Progenitor cell of endocrine pancreas (in vitro differentiated cells): ENCODE measurements around the gene AWAT2. TPM values are rescaled to one million over a fixed set of nuclear protein-coding genes. Genes with fewer than 3 reads are reported as not detected.

Experiments used
- DNase-seq: peaks from one replicate; pipeline ENCODE4 v3.0.0; 2021; ENCODE audit warnings: low spot score; ENCODE audit not compliant: unreplicated experiment
- H3K27ac Mint-ChIP-seq: 2 replicates; pipeline ENCODE4 v1.8.0; 2021; ENCODE audit warnings: mild to moderate bottlenecking, moderate library complexity, mixed read lengths
- H3K27me3 Mint-ChIP-seq: 2 replicates; pipeline ENCODE4 v1.8.0; 2021; ENCODE audit warnings: mixed read lengths
- H3K36me3 Mint-ChIP-seq: 2 replicates; pipeline ENCODE4 v1.8.0; 2022; ENCODE audit warnings: mixed read lengths; ENCODE audit not compliant: insufficient read depth
- H3K4me1 Mint-ChIP-seq: 2 replicates; pipeline ENCODE4 v1.8.0; 2021; ENCODE audit warnings: low read depth, mixed read lengths
- H3K4me3 Mint-ChIP-seq: 2 replicates; pipeline ENCODE4 v1.8.0; 2021; ENCODE audit warnings: low read depth, mild to moderate bottlenecking, moderate library complexity, mixed read lengths
- H3K9me3 Mint-ChIP-seq: 2 replicates; pipeline ENCODE4 v1.8.0; 2021; ENCODE audit warnings: low read depth, mixed read lengths
- total RNA-seq: library from RNA; stranded (reverse); gene quantifications from 2 replicates; pipeline ENCODE4 v1.2.1, GENCODE V29; 2021
- TF ChIP-seq, protein P1 (sequence below): fragments of 200-600 bp; sonication (generic); IDR thresholded peaks from one replicate; pipeline ENCODE4 v1.5.0; 2021; ENCODE audit warnings: antibody characterized with exemption, mild to moderate bottlenecking; ENCODE audit not compliant: unreplicated experiment

Gene AWAT2
- total RNA-seq, 1 donor from 2014 or later: not detected

DNA sequence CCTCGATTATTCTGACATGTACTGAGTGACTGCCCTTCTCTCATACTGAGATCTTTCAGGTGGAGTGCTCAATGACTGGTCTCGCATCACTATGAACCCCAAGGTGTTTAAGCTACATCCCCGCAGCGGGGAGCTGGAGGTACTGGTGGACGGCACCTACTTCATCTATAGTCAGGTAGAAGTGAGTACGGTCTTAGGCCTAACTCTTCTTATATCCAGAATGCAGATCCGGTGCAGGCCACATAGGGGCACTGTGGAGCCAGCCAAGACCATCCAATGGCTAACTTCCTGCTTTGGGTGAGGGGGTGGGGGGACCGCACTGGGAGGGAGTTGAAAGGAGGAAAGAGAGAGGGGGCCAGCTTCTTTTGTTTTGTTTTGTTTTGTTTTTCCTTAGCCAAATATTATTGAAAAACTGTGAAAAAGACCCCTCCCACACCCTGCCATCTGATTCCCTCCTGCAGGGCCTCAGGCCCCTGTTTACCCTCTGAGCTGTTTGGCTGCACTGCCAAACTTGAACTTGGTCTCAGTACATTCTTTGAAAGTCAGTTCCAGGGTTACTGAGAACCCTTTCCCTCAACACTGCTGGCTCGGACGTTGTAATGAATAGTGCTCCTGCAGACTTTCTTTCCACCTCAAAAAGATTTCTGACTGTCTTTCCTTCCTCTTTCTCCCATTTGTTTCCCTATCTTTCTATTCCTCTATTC, 16.2 kb downstream of the AWAT2 start:
- TF ChIP-seq, protein P1, sequence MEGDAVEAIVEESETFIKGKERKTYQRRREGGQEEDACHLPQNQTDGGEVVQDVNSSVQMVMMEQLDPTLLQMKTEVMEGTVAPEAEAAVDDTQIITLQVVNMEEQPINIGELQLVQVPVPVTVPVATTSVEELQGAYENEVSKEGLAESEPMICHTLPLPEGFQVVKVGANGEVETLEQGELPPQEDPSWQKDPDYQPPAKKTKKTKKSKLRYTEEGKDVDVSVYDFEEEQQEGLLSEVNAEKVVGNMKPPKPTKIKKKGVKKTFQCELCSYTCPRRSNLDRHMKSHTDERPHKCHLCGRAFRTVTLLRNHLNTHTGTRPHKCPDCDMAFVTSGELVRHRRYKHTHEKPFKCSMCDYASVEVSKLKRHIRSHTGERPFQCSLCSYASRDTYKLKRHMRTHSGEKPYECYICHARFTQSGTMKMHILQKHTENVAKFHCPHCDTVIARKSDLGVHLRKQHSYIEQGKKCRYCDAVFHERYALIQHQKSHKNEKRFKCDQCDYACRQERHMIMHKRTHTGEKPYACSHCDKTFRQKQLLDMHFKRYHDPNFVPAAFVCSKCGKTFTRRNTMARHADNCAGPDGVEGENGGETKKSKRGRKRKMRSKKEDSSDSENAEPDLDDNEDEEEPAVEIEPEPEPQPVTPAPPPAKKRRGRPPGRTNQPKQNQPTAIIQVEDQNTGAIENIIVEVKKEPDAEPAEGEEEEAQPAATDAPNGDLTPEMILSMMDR: peak; percentile 50
- H3K9me3 Mint-ChIP-seq: peaks cover 6% of the 10 kb centered on the region
- no peak for DNase-seq

DNA sequence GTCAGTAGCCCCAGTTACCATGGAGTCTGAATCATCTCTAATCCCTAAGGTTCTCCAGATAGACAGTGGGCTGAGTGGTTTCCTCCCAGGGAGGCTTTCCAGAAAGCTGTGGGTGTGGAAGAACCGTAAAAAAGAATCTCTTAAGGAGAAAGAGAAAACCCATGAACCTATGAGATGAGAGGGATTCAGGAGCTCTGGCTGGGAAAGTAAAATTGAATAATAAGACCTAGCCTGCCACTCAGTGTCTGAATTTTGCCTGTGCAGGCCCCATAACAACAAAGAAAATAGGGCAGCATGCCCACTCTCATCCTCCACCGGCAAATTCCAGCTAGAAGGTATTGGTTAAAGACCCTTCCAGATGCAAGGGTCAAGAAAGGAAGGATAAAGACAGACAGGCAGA, 16.9 kb downstream of the AWAT2 start:
- peaks cover 4% of the 10 kb centered on the region for H3K9me3 Mint-ChIP-seq

More for the DNA sequence above, 16.2 kb downstream of the AWAT2 start:
- Mint-ChIP-seq H3K4me3 (no peak overlapping the region), H3K27ac (no peak overlapping the region), H3K36me3 (no peaks in the 10 kb centered on the region), H3K4me1 (peaks cover 1% of the 10 kb centered on the region), H3K27me3 (no peaks in the 10 kb centered on the region)

DNA sequence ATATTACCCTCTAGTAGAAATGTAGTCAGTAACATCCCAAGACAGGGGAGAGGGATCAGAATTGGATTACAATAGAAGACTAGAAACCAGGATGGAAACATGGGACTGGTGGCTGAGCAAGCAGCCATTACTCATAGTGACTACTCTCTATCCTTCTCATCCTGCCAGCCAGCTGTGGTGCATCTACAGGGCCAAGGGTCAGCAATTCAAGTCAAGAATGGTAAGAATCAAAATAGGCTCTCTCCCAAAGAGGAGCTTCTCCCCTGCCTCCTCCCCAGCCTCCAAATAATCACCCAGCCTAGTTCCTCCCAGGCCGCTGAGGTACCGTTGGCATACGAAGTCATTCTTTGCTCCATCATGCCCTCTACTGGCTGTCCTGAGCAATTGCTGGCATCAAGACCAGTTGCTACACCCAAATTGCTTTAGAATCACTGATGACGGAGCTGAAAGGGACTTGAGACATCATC, 19.4 kb downstream of the AWAT2 start:
- H3K27ac Mint-ChIP-seq: no peak overlapping the region
- H3K36me3 Mint-ChIP-seq: no peaks in the 10 kb centered on the region
- TF ChIP-seq, protein P1: peak; percentile 67
- peak; percentile 32 for DNase-seq
- H3K4me1 Mint-ChIP-seq: peaks cover 1% of the 10 kb centered on the region
- H3K27me3 Mint-ChIP-seq: no peaks in the 10 kb centered on the region
- H3K9me3 Mint-ChIP-seq: peaks cover 4% of the 10 kb centered on the region
- H3K4me3 Mint-ChIP-seq: no peak overlapping the region

More for the DNA sequence above, 16.9 kb downstream of the AWAT2 start:
- no peak for DNase-seq
- Mint-ChIP-seq H3K4me3 (no peak overlapping the region), H3K36me3 (no peaks in the 10 kb centered on the region), H3K27ac (no peak overlapping the region), H3K27me3 (no peaks in the 10 kb centered on the region), H3K4me1 (peaks cover 1% of the 10 kb centered on the region)
- TF ChIP-seq, protein P1: no peak

DNA sequence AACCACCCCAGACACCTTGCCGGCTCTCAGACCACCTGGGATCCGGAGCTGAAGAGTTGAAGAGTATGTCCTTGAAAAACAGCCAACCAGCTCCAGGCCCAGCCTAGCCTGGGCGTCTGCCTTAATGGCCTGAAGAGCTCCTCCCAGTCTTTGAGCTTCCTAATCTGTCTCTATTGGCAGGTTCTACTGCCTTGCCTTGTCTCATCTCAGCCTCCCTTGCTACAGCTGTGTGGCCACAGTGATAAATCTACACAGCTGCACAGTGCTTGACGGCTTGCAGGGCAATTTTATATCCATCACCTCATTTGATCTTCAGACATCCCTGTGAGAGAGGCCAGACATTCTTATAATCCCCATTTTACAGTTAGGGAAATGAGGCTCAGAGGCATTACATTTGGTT, 19.9 kb downstream of the AWAT2 start:
- Mint-ChIP-seq H3K4me3 (no peak overlapping the region), H3K9me3 (peaks cover 4% of the 10 kb centered on the region), H3K36me3 (no peaks in the 10 kb centered on the region), H3K27ac (no peak overlapping the region), H3K27me3 (no peaks in the 10 kb centered on the region), H3K4me1 (peaks cover 1% of the 10 kb centered on the region)
- TF ChIP-seq, protein P1: no peak
- no peak for DNase-seq

DNA sequence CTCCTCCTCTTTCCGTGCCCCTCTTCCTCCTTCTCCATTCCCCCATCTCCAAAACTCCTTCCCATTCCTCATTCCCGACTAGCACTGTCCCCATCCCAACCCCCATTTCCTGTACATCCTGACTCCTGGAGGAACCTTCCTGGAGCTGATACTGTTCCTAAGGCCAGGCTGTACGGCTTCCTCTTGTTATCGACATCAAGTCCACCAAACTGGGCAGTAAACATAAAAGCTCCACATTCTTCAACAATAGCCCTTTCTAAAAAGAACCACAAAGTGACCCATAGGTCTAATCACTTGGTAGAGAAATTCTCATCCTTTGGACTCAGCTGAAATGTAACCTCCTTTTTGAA, 22.9 kb downstream of the AWAT2 start:
- Mint-ChIP-seq H3K27ac (no peak overlapping the region), H3K4me1 (peaks cover 1% of the 10 kb centered on the region), H3K4me3 (no peak overlapping the region), H3K27me3 (no peaks in the 10 kb centered on the region), H3K36me3 (no peaks in the 10 kb centered on the region), H3K9me3 (no peaks in the 10 kb centered on the region)
- no peak for DNase-seq
- TF ChIP-seq, protein P1: no peak
